ENCODE measurements around the gene SYTL4. TPM values are rescaled to one million over a fixed set of nuclear protein-coding genes. Genes with fewer than 3 reads are reported as not detected.
A peak's percentile ranks its signal among the peaks of the same experiment; 100 is the strongest.

Gene SYTL4
- polyA plus RNA-seq, 10 donors = 5.0 to 12.7 (median 8.0) TPM

GRCh38 chrX:100695302-100695701 lies 36.6 kb downstream of the SYTL4 start:
- no peak for DNase-seq

DNA sequence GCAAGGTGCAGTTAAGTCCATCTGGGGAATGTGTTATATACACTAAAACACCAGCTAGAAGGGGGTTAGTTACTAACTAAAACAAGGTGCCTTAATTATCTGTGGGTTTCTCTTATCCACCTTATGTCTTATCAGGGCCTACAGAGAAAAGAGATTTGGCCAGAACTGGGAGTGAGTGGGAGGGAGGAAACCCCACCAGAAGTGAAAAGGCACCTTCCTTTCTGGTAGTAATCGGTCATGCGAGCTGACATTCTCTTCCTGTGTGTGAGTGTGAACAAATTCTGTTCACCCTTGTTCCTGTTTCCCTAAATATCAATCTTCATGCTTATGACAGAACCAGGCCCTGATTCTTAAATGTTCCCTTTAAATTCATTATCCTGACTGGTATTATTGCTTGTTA lies 44.4 kb downstream of the SYTL4 start:
- DNase-seq = no peak

DNA sequence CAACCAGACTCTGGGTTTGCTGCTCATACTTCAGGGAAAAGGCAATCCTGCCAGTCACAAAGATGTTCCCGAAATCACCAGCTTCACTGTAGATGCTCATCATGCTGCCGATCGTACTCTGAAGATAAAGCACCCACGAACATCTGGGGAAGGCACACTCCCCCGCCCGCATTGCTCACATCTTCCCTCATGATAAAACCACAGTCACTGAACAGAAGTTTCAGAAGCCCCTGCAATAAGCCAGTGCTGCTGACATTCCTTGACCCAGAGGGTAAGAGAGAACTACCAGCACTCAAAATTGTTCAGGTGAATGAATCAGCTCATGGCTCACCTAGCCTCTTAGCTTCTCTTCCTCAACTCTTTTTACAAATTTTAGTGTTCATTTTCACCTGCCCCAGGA lies 44.8 kb downstream of the SYTL4 start:
- DNase-seq = no peak

- DNase-seq = no peak
Measured at GRCh38 chrX:100685997-100686305, 46.0 kb downstream of the SYTL4 start.

- DNase-seq = peak; percentile 57 to 74 (median 72)
Measured at GRCh38 chrX:100685284-100685996, 46.5 kb downstream of the SYTL4 start.

DNA sequence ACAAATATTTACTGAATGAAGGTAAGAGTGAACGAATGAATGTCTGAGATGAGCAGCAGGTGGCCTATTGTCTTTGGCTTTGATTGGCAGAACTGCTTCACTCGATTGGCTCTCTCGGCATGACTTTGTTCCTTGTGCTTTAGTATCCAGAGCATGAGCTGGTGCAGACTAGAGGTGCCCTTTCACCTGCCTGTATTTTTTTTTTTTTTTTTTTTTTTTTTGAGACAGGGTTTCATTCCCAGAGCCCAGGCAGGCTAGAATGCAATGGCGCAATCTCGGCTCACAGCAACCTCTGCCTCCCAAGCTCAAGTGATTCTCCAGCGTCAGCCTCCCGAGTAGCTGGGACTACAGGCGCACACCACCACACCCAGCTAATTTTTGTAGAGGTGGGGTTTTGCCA lies 49.0 kb downstream of the SYTL4 start:
- DNase-seq = no peak

DNA sequence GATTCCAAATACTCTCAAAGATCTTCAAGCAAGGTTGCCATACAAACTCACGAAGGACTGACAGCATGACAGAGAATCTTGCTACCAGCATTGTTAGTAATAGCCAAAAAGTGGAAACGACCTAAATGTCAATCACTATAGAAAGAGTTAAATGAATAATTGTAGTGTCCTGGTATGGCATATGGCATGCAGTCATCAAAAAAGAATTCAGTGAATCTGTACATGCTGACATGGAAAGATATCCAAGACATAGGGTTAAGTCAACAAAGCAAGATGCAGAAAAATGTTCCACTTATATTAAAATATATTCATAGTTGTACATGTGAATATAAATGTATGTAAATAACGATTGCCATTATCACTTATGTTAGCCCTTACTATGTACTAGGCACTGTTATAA lies 50.3 kb downstream of the SYTL4 start:
- no peak for DNase-seq

DNA sequence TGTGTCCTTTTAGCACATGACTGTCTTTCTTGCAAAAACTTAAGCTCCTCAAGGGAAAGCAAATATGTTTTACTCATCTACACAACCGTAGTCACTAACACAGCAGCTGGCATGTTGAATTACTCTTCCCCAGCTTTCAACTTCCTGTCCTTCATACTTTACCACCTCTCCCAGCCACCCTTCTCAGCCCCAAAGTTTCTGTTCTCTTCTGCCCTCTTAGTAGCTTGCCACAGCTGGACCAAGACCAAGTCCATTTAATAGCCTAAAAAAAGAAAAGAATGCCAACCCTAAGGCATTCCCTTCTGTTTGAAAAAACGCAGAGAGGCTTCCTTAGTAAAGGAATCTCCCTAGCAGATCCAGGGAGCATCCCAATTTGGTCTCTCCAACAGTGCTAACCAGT lies 51.2 kb downstream of the SYTL4 start:
- DNase-seq = no peak

DNA sequence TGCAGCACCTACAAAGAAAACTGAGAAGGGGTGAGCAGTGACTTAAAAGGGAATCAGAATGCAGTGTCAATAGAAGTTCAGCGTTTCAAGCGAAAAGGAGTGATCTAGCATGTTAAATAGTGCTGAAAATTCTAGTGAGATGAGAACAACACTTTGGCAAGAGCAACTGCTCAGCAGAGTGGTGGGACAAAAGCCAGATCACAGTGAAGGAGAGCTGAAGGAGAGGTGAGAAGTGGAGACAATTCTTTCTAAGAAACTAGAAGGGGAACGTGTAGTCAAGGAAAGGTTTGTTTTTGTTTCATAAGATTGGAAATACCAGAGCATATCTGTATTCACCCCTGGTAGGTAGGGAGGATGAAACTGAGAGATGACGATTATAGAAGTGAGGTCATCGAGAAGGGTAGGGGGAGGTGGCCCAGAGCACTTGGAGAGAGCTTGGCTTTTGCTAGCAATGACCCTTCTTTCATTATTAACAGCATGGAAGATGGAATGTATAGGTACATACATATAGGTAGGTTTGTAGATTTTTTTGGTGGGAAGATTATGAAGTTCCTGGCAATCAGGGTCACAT lies 54.2 kb downstream of the SYTL4 start:
- DNase-seq = peak in 2 of 3 donors; percentile 35 to 58

DNA sequence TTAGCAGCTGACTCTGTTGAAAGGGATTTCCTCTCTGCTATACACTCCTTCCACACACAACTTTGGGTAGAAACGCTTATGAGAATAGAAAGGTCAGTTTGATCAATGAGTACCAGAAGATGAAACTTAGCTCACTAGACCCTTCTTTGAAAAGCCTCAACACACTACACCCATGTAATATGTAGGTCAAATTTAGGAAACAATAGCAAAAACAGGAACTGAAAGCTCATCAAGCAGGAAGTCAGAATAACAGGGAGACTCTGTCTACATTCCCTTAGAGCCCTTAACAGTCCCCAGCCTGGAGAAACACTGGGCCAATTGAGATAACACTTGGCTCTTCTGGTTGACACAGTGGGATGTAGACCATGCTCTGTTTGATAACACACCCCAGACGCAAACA lies 57.2 kb downstream of the SYTL4 start:
- no peak for DNase-seq

- DNase-seq = peak in 1 of 3 donors; percentile 26
Measured at GRCh38 chrX:100673397-100673953, 58.4 kb downstream of the SYTL4 start.

- DNase-seq = no peak
Measured at GRCh38 chrX:100672966-100673365, 59.0 kb downstream of the SYTL4 start.

GRCh38 chrX:100663642-100664041 lies 68.3 kb downstream of the SYTL4 start:
- no peak for DNase-seq

DNA sequence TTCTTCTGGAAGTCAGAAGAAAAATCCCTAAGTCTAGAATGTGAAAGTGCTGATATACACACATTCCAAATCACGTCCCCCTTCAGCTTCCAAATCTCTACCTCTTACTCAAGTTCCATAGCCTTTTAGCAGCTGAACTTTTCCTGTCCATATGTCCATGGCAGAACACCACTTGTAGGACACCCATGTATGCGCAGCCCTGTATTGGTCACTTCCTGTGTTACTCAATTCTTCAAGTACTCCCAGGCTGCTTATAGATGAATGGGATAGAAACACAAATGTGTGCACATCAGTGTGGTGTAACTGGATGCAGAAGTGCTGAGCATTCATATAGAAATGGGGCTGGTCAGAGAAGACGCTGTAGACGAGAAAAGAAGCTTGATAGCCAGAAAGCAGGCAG lies 69.1 kb downstream of the SYTL4 start:
- DNase-seq = no peak

- DNase-seq = no peak
Measured at GRCh38 chrX:100662170-100662569, 69.8 kb downstream of the SYTL4 start.

DNA sequence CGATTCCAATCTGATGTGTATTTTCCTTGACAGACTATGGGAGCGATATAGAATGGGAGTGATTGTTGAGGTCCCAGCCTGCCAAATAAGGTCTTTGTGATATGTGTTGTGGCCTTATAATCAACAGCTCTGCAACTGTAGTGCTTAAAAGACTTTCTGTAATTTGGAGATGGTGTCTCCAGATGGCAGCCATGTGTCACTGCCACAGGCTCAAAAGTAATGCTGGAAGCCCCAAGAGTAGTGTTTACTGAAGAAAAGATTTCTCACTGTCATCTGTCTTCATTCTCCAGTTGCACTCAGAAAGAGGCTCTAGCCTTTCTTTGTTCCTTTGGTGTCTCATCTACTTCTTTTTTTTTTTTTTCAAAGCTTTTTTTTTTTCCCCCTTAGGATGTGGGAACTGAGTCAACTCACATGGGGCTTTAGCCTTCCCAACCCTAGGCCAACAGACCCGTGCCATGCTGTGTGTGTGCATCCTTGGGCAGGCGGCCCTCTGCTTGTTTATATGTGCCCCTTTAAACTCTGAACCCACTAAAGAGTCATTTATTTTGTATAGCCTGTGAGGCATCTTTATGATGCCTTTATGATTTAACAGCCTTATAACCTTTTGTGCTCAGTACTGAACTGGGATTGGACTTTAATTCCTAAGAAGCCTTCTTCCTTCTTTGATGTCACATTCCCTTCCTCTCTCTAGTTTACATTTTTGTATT lies 72.3 kb downstream of the SYTL4 start:
- DNase-seq = peak in 1 of 3 donors; percentile 21

GRCh38 chrX:100658941-100659381 lies 73.0 kb downstream of the SYTL4 start:
- DNase-seq = peak in 1 of 3 donors; percentile 26

DNA sequence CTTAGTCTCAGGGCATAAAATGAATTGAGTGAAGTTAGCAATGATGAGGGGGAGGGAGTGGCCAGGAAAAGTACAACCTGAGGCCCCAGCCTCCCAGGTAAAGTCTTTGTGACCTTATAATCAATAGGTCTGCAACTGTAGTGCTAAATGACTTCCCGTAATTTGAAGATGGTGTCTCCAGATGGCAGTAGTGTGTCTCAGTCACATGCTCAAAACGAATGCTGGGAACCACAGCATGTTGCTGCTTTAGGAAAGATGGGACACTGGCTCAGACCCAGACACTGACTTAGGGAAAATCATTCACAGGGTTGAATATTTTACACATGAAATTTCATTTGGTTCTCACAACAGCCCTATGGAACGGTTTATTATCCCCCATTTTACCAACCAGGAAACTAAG lies 77.7 kb downstream of the SYTL4 start:
- DNase-seq = peak in 1 of 3 donors; percentile 58

GRCh38 chrX:100652266-100652665 lies 79.7 kb downstream of the SYTL4 start:
- DNase-seq = no peak

DNA sequence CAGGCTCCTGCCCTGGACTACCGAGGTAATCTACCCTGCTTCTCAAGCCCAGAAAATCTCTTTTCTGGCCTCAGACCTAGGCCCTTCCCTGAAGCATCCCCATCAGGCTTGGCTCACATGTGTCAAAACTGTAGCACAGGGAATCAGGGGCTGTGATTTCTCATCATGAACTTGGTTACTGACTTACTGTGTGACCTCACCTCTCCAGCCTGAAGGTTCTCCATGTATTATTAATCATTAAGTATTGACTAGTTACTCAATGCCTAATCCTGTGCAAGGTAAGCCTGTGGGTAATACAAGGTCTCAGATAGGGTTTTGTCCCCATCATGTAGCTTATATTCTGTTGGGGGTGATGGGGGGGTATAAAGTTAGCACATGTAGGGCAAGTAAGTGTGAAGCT lies 81.1 kb downstream of the SYTL4 start:
- DNase-seq = no peak

DNA sequence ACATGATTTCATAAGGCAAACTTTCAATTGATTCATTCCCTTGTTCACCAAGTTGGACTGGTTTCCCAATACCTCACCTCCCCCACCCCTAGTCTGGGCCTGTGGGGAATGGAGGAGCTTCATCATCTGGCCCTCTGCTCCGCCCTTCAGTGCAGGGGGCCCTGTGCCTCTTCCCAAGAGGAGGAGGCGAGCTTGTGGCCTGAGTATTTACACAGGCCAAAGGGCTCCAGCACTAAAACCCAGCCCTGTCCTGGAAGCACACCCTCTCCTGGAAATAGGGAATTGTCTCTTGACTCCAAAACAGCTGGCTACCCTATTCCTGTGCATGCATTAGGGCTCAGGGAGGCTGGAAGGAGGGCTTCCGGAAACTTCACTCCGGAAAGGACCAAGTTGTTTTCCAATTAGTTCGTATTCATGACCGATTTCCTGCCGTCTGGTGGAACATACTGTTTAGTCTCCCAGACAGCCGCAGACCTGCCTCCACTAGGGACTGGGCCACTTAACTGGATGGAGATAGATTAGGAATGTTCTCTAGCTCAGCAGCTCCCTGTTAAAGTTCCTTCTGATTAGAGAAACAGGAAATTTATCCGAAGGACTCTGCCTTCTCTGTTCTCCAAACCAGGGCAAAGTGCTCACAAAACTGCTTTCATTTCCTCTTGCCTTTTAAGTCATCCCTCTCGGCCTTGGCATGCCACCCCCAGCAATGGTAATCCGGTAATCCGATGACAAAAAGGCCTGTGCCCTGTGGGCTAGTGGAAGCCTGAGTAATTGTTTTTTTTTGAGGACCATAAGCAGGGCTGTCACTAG lies 82.2 kb downstream of the SYTL4 start:
- peak; percentile 75 to 89 (median 82) for DNase-seq

All from muscle of back (tissue), 11 donors.